Measurements from ENCODE around the gene LRCH1.

Gene LRCH1

DNA sequence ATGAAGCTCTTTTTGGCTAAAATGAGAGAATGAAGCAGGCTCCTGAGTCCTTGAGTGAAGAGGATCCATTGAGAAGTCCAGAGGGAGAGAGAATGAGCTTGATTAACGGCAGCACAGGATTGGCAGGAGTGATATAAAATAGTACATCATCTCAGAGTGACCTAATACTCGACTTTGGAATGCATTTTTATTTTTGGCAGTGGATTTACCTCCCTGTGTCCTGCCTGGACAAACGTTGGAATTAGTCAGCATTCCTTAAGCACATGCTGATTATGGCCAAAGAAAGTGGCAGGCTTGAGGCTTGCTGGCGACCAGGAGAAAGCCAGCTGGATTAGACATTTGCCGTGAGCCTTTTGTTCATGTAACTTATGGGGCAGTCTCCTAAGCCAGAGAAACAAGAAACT is 22.9 kb downstream of the LRCH1 start:
- no peak overlapping the region for H3K4me3 ChIP-seq (ENCODE audit: low read length)
- peak; percentile 74 for DNase-seq (ENCODE audit: low read depth)
- TF ChIP-seq, protein P1, sequence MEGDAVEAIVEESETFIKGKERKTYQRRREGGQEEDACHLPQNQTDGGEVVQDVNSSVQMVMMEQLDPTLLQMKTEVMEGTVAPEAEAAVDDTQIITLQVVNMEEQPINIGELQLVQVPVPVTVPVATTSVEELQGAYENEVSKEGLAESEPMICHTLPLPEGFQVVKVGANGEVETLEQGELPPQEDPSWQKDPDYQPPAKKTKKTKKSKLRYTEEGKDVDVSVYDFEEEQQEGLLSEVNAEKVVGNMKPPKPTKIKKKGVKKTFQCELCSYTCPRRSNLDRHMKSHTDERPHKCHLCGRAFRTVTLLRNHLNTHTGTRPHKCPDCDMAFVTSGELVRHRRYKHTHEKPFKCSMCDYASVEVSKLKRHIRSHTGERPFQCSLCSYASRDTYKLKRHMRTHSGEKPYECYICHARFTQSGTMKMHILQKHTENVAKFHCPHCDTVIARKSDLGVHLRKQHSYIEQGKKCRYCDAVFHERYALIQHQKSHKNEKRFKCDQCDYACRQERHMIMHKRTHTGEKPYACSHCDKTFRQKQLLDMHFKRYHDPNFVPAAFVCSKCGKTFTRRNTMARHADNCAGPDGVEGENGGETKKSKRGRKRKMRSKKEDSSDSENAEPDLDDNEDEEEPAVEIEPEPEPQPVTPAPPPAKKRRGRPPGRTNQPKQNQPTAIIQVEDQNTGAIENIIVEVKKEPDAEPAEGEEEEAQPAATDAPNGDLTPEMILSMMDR (IDR thresholded peaks at IDR 0.05; ENCODE audit: insufficient read depth, low read depth, low read length, missing control alignments), result no peak

- no peak for DNase-seq (ENCODE audit: low read depth)
- no peak overlapping the region for H3K4me3 ChIP-seq (ENCODE audit: low read length)
- TF ChIP-seq, protein P1 (IDR thresholded peaks at IDR 0.05; ENCODE audit: insufficient read depth, low read depth, low read length, missing control alignments), result no peak
Measured at GRCh38 chr13:46576762-46577161, 23.8 kb downstream of the LRCH1 start.

DNA sequence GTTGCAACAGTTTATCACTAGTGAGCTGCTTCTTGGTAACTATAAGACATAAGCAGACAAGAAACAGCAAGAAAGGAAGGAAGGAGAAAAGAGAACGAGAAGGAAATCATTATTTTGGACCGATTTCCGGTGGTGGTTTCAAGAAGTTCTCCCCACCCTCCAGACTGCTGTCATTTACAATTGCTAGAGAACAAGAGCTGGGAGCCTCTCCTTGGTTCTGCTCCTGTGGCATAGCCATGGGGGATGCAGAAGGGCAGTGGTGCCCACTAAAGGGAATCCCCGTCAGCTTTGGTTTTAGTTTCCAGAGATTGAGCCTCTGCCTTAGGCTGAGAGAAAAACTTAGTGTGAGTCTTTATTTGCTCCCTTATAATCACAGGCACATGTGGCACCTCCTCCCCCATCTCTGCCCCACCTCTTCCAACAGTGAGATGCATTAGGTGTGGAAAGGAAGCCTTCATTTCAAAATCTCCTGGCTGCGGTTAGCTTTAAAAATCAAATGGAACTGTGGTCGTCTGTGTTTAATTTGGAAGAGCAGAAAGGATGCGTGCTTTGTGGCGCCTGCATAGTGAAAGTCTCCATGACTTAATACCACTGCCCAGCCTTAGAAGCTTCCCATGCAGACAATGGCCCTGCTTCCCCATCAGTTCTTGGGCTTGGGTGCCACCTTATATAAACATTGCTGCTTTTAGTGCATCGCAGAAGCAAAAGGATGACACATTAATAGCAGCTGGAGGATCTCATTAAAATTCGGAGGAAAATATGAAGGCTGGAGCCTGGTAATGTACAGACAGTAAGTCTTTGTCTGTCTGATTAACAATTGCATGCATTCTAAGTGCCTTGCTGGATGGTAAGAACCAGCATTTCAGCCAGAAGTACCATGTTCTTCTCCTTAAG is 25.0 kb downstream of the LRCH1 start:
- TF ChIP-seq, protein P1 (IDR thresholded peaks at IDR 0.05; ENCODE audit: insufficient read depth, low read depth, low read length, missing control alignments), result no peak
- DNase-seq (ENCODE audit: low read depth), result no peak
- no peak overlapping the region for H3K4me3 ChIP-seq (ENCODE audit: low read length)

DNA sequence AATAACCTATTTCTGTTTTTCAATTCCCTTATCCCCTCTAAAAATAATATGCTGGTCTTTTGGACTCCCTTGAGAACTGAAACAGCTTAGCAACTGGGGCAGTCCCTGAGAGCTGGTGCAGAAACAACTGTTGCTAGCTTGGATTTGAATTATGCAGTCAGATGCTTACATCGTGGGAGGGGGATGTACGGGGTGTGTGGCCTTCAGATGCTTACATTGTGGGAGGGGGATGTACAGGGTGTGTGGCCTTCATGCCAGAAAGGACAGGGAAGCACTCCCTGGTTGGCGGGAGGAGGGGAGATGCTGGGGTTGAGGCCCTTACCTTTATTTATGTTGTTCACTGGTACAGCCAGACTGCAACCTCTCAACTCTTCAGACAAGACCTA is 25.6 kb downstream of the LRCH1 start:
- no peak overlapping the region for H3K4me3 ChIP-seq (ENCODE audit: low read length)
- TF ChIP-seq, protein P1 (IDR thresholded peaks at IDR 0.05; ENCODE audit: insufficient read depth, low read depth, low read length, missing control alignments), result no peak
- DNase-seq (ENCODE audit: low read depth), result no peak

DNA sequence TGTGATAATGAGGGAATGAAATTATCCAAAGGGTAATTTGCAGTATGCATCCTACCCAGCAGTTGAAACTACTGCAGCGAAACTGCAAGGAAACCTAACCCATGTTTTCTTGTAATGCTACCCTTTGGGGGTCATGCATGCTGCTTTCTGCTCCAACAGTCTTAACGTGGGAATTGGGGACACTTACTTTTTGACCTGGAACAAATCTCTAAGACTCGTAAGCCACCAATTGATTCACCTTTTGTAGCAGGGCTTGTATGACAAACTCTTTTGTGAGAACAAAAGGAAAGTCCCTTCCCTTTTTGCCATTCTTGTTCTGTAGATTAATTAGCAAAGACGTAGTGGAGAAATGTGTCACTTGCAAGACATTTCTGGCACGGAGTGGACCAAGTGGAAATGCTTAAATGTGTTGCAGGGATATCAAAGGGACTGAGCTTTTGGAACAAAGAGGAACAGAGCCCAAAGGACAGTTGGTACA is 27.4 kb downstream of the LRCH1 start:
- DNase-seq (ENCODE audit: low read depth), result no peak
- no peak overlapping the region for H3K4me3 ChIP-seq (ENCODE audit: low read length)
- TF ChIP-seq, protein P1 (IDR thresholded peaks at IDR 0.05; ENCODE audit: insufficient read depth, low read depth, low read length, missing control alignments), result no peak

GRCh38 chr13:46582190-46582589 is 29.2 kb downstream of the LRCH1 start:
- no peak overlapping the region for H3K4me3 ChIP-seq (ENCODE audit: low read length)
- no peak for DNase-seq (ENCODE audit: low read depth)
- TF ChIP-seq, protein P1 (IDR thresholded peaks at IDR 0.05; ENCODE audit: insufficient read depth, low read depth, low read length, missing control alignments), result no peak
